Natural killer cell (primary cell): ENCODE measurements around the gene SH3D19. TPM values are rescaled to one million over a fixed set of nuclear protein-coding genes. Genes with fewer than 3 reads are reported as not detected.

Experiments used
- ATAC-seq, 3 donors: fragments of 150-1000 bp in 2 of 3; fragments of 200-7000 bp in 1 of 3; cut with Tn5 transposase; 1 replicate in 1 of 3; 2 replicates in 2 of 3; pipeline ENCODE4 v1.10.0; 2021; ENCODE audit warnings: mild to moderate bottlenecking in 2 of 3, moderate library complexity in 2 of 3
- DNase-seq, 2 donors: peaks; one replicate each; pipeline versions ENCODE4 v3.0.0 to v3.0.0-alpha.2; 2013 to 2021; ENCODE audit warnings: mixed read lengths in 1 of 2
- H3K27ac ChIP-seq: one replicate; pipeline ENCODE4 v1.5.1; 2013; ENCODE audit warnings: mild to moderate bottlenecking, low read length
- H3K27me3 ChIP-seq: one replicate; pipeline ENCODE4 v1.6.1; 2013; ENCODE audit warnings: low read length; ENCODE audit not compliant: control insufficient read depth, insufficient read depth
- H3K36me3 ChIP-seq: one replicate; pipeline ENCODE4 v1.6.1; 2013; ENCODE audit warnings: low read length; ENCODE audit not compliant: control insufficient read depth, insufficient read depth
- H3K4me1 ChIP-seq: one replicate; pipeline ENCODE4 v1.6.1; 2013; ENCODE audit warnings: low read length; ENCODE audit not compliant: control insufficient read depth, insufficient read depth
- H3K4me3 ChIP-seq: one replicate; pipeline ENCODE4 v1.5.1; 2013; ENCODE audit warnings: low read length
- H3K9me3 ChIP-seq: one replicate; pipeline ENCODE4 v1.6.1; 2013; ENCODE audit warnings: low read length; ENCODE audit not compliant: control insufficient read depth, insufficient read depth
- H3K27ac Mint-ChIP-seq, 2 donors: one replicate each; pipeline ENCODE4 v1.8.0; 2022; ENCODE audit warnings: mild to moderate bottlenecking in 2 of 2, mixed read lengths in 2 of 2, moderate library complexity in 1 of 2
- H3K27me3 Mint-ChIP-seq, 2 donors: one replicate each; pipeline ENCODE4 v1.8.0; 2022; ENCODE audit warnings: low read depth in 2 of 2, mixed read lengths in 2 of 2
- H3K36me3 Mint-ChIP-seq: one replicate; pipeline ENCODE4 v1.8.0; 2022; ENCODE audit warnings: mixed read lengths
- H3K4me1 Mint-ChIP-seq, 2 donors: one replicate each; pipeline ENCODE4 v1.8.0; 2022; ENCODE audit warnings: mixed read lengths in 2 of 2
- H3K4me3 Mint-ChIP-seq: one replicate; pipeline ENCODE4 v1.8.0; 2022; ENCODE audit warnings: mild to moderate bottlenecking, moderate library complexity, mixed read lengths
- H3K9me3 Mint-ChIP-seq, 2 donors: one replicate each; pipeline ENCODE4 v1.8.0; 2022; ENCODE audit warnings: mixed read lengths in 2 of 2
- CTCF ChIP-seq: fragments of 200-600 bp; IDR thresholded peaks from one replicate; pipeline ENCODE4 v1.8.0; 2022; ENCODE audit warnings: antibody characterized with exemption
- WGBS: methylation state at CpG from one replicate; pipeline ENCODE4 v1.1.7; 2013; ENCODE audit warnings: missing lambda C conversion rate; ENCODE audit not compliant: insufficient coverage; 5-methylcytosine and 5-hydroxymethylcytosine counted together
- intact Hi-C: fragments of 100-400 bp; cut with micrococcal nuclease; formaldehyde crosslinking; loops from one replicate; pipeline ENCODE4 v1.14.2; 2022
- total RNA-seq, 4 donors: library from RNA; stranded (reverse); fragments of 120-200 nt in 1 of 4; gene quantifications; one replicate each; pipeline versions ENCODE4 v1.2.3 to v1.2.4, GENCODE V29; 2013 to 2022

The SH3D19 gene
- total RNA-seq, 3 donors from 2014 or later (not counting 1 experiment from before 2014, with no cell fraction given): 0.13 TPM; not detected in 2

- H3K27ac Mint-ChIP-seq: no peak overlapping the region
- no peaks in the 10 kb centered on the region for H3K36me3 ChIP-seq
- DNase-seq (no peak), ATAC-seq (no peak)
- intact Hi-C loops: no loop called here
- H3K4me1 ChIP-seq: no peaks in the 10 kb centered on the region
- H3K9me3 Mint-ChIP-seq: no peaks in the 10 kb centered on the region
- H3K4me1 Mint-ChIP-seq: no peaks in the 10 kb centered on the region
- no peaks in the 10 kb centered on the region for H3K9me3 ChIP-seq
- peaks cover 4 to 6% of the 10 kb centered on the region in 2 donors for H3K27me3 Mint-ChIP-seq
- WGBS: 90% methylated on average over 4 of the region's 4 CpGs
- H3K4me3 Mint-ChIP-seq: no peak overlapping the region
- no peak overlapping the region for H3K27ac ChIP-seq
- no peaks in the 10 kb centered on the region for H3K36me3 Mint-ChIP-seq
- H3K4me3 ChIP-seq: no peak overlapping the region
- no peaks in the 10 kb centered on the region for H3K27me3 ChIP-seq
- no peak for TF ChIP-seq CTCF
Measured at GRCh38 chr4:151302432-151302831, 23.0 kb downstream of the SH3D19 start.

- Mint-ChIP-seq H3K9me3 (peaks cover 0 to 2% of the 10 kb centered on the region in 2 donors), H3K4me3 (no peak overlapping the region), H3K36me3 (no peaks in the 10 kb centered on the region), H3K27me3 (peaks cover 2 to 6% of the 10 kb centered on the region in 2 donors), H3K27ac (no peak overlapping the region), H3K4me1 (no peaks in the 10 kb centered on the region)
- Histone ChIP-seq H3K27ac (no peak overlapping the region), H3K4me3 (no peak overlapping the region), H3K27me3 (no peaks in the 10 kb centered on the region), H3K36me3 (no peaks in the 10 kb centered on the region), H3K9me3 (no peaks in the 10 kb centered on the region), H3K4me1 (no peaks in the 10 kb centered on the region)
- intact Hi-C loops: no loop called here
- ATAC-seq: no peak
- no peak for TF ChIP-seq CTCF
- DNase-seq: no peak
Measured at GRCh38 chr4:151297170-151297569, 28.2 kb downstream of the SH3D19 start.

GRCh38 chr4:151296227-151296626 lies 29.2 kb downstream of the SH3D19 start:
- Histone ChIP-seq H3K27ac (no peak overlapping the region), H3K36me3 (no peaks in the 10 kb centered on the region), H3K4me3 (no peak overlapping the region), H3K4me1 (no peaks in the 10 kb centered on the region), H3K27me3 (no peaks in the 10 kb centered on the region), H3K9me3 (no peaks in the 10 kb centered on the region)
- Mint-ChIP-seq H3K36me3 (no peaks in the 10 kb centered on the region), H3K4me3 (no peak overlapping the region), H3K27me3 (no peaks in the 10 kb centered on the region), H3K9me3 (peaks cover 0 to 2% of the 10 kb centered on the region in 2 donors), H3K4me1 (no peaks in the 10 kb centered on the region), H3K27ac (no peak overlapping the region)
- ATAC-seq (no peak), DNase-seq (no peak)
- WGBS: no CpG with 5 or more reads among the region's 3 CpGs
- intact Hi-C loops: no loop called here
- no peak for TF ChIP-seq CTCF

GRCh38 chr4:151294833-151295496 lies 30.4 kb downstream of the SH3D19 start:
- peaks cover 0 to 6% of the 10 kb centered on the region in 2 donors for H3K9me3 Mint-ChIP-seq
- DNase-seq: no peak
- no peak overlapping the region for H3K4me3 ChIP-seq
- no peak overlapping the region for H3K4me3 Mint-ChIP-seq
- ATAC-seq: no peak
- H3K9me3 ChIP-seq: no peaks in the 10 kb centered on the region
- H3K27ac ChIP-seq: no peak overlapping the region
- H3K27me3 Mint-ChIP-seq: no peaks in the 10 kb centered on the region
- H3K4me1 Mint-ChIP-seq: no peaks in the 10 kb centered on the region
- H3K36me3 Mint-ChIP-seq: no peaks in the 10 kb centered on the region
- 95% methylated on average over 5 of the region's 5 CpGs for WGBS
- no peak overlapping the region for H3K27ac Mint-ChIP-seq
- H3K27me3 ChIP-seq: no peaks in the 10 kb centered on the region
- no peak for TF ChIP-seq CTCF
- H3K36me3 ChIP-seq: no peaks in the 10 kb centered on the region
- H3K4me1 ChIP-seq: no peaks in the 10 kb centered on the region
- intact Hi-C loops: no loop called here
